GM19395 (cell line): ENCODE data around the gene SORCS2.

Experiments used
- ATAC-seq: cut with Tn5 transposase; IDR thresholded peaks from one replicate; pipeline ENCODE4 v1.9.1; 2021; ENCODE audit warnings: mild to moderate bottlenecking, moderate library complexity; ENCODE audit not compliant: unreplicated experiment

SORCS2 gene

DNA sequence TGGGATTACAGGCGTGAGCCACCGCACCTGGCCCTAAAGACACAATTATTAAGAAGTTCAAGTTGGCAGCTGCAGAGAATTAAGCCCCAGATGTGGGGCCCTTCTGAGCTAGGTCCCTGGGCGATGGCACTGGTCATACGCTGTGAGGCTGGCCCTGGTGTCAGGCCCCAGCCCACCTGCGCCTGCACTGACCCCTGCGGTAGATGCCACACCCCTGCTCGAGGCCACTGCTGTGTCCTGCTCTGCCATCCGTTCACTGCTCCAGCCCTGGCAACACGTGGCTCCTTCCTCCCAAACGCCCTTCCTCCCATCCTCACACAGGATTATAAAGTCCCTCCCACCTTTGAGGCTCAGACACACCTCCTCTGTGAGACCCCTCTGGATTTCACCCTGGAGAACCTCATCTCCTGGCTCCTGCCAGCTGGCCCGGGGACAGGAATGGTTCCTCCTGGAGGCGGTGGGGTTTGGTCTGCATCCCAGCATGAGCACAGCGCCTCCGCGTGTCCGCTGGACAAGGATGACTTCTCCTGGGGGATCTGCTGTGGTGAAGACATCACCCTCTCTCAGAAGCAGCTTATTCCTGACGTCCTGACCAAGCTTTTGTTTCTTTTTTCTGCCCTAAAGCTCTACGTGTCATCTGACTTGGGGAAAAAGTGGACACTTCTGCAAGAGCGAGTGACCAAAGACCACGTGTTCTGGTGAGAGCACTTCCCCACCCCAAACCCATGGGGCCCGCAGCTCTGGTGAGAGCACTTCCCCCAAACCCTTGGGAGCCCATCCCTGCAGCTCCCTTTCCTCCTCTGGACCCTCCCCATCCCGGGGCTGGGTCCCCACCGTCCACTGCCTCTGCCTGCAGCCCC lies 461.4 kb downstream of the SORCS2 start:
- ATAC-seq: no peak

DNA sequence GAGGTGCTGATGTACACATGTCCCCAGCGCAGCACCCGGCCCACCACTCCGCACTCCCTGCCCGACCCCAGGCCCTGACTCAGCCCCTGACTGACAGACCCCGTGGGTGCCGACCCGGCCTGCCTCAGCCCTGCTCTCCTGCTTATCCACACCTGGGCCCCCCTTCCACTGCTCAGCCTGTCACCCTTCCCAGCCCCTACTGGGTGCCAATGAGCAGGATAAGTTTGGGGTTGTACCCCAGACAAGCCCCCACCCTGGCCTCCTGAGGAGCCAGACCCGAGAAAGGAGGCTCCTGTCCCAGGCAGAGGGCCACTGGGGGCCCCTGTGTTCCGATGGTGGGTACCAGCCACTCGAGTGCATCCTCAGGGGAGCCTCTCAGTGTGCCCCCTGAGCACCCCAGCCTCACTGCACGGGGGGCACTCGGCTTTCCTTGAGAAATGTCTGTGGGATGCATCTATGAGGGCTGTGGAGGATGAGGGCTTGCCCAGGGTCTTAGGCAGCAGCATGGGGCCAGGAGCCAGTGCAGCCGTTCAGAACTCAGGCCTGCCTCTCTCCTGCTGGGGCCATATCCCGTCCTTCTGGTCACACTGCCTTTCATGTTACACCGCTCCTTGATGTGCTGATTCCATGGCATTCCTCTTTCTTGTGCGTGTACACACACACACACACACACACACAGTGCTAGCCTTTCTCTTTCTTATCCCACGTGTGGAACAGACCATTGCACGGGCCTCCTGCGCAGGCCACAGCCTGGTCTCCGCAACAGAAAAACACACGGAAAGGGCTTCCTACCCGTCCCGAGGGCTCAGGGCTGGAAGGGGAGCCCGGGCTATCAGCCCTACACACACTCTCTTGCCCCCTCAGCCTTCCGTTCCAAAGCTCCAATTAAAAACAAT lies 462.5 kb downstream of the SORCS2 start:
- no peak for ATAC-seq

DNA sequence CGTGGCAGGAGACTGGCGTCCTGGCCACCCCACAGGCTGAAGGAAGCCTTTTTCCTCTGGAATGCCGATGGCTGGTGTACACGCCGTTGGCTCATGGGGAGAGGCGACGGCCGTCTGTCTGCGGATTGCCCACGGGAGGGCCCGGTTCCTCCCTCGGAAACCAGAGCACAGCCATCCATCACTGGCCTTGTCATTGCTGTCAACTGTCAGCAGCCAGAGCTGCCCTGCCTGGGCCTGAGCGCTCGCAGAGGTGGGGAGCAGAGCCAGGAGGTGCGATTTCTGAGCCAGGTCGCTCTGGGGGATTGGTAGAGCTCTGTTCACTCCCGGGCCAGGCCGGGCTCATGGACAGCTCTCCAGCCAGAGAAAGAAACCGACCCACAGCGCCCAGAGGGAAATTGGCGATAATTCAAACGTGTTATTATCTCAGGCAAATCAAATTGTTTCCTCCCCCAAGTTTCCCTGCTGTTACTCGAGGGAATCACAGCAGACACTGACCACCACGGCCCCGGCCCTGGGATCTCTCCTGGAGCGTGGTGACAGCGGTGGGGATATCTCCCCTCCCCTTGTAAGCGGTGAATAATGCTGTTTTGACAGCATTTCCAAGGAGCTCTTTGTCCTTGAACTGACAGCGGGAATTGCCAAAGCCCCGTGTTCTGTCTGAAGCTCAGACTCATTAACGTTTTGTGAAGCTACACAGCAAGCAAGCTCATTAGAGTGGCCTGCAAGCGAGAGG lies 463.3 kb downstream of the SORCS2 start:
- ATAC-seq: no peak

DNA sequence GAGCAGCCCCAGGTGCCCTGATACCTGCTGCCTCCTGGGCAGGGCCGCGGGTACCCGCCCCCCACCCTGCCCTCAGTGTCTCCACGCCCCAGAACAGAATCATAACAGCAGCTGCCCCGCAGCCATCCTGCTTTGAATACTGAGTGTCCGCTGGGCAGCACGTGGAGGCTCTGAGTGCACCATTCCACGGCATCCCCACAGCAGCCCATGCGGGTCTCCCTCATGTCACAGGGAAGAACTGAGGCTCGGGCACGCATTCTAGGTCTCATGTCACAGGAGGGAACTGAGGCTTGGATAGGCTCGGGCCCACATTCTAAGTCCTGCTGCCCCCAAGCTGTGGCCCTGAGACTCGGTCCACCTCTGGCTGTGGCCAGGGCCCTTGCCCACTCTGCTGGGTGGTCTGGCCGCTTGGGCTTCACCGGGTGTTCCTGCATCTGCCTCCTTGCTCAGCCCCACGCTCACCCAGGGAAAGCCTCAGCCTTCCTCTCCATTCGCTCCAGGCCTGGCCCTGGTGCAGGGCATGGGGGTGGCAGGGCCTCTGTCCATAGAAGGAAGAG lies 464.0 kb downstream of the SORCS2 start:
- ATAC-seq: no peak

DNA sequence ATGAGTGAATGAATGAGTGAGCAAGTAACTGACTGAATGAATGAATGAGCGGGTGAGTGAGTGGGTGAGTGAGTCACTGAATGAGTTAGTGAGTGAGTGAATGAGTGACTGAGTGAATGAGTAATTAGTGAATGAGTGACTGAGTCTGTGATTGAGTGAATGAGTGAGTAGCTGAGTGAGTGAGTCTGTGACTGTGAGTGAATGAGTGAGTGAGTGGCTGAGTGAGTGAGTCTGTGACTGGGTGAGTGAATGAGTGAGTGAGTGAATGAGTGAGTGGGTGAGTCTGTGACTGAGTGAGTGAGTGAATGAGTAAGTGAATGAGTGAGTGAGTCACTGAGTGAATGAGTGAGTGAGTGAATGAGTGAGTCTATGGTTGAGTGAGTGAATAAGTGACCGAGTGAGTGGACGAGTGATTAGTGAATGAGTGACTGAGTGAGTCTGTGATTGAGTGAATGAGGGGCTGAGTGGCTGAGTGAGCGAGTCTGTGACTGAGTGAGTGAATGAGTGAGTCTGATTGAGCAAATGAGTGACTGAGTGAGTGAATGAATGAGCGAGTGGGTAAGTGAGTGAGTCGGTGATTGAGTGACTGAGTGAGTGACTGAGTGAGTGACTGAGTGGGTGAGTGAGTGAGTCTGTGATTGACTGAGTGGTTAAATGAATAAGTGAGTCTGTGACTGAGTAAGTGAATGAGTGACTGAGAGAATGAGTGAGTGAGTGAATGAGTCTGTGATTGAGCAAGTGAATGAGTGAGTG lies 465.4 kb downstream of the SORCS2 start:
- ATAC-seq: no peak

DNA sequence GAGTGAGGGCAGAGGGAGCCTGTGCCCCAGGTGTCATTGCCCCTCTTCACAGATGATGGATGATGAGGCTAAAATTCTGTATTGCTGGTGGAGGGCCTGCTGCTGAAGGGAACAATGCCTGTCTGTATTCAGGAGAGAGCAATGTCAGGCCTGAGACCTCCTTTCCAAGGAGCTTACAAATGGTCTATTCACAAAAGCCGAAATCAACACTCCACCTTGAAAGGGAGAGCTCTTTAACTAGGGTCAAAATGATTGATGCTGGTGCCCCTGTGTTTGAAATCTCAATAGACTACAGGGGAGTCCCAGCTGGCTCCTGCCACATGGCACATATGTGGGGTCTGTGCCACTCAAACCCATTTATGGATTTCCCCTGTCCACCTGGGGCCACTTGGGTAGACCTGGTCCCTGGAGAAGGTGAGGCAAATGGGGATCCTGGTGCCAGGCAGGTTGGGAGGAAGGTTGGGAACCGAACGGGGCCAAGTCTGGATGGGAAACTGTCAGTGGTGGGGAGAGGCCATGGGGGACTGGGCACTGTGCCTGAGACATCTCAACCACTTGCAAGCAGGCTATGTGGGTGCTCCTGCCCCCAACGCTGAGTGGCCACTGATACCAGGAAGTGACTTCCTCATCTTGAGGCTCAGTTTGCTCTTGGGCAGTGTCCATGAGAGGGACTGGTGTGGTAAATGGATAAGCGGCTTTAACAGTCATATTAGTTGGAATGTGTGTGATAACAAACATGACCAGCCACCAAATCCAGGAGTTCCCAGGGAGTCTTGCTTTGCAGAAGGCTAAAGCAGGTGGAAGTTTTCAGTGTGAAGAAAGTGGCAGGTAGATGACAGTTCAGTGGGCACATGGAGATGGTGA lies 466.2 kb downstream of the SORCS2 start:
- ATAC-seq: no peak

DNA sequence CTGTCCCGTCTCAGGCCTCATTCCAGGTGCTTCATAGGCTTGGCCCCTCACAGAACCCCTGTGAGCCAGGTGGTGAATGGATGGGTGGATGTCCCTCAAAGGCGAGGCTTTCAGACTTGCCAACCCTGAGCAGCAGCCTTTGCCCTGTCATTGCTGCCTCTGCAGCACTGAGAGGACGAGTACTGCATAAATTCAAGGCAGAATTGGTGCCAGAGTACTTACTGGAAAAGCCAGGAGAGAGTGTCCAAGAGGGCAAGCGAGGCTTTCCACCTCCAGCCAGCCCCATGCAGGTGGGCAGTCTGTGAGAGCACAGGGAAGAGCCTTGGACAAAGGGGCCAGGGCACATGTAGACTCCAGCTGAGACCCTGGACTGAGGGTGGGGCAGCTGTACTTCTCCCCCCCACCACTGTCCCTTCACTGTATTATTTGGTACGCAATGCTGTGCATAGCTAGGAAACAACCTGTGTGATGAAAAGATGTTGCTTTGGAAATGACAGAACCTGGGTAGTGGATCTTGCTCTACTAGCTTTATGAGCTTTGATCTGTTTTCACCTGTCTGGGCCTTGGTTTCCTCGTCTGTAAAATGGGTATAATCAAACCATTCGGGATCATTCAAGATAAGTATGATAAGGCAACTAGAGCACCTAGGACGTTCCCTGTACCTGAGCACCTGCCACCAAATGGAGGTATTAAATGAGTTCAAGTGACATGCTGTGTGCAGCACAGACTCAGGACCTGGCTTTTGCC lies 467.3 kb downstream of the SORCS2 start:
- no peak for ATAC-seq

DNA sequence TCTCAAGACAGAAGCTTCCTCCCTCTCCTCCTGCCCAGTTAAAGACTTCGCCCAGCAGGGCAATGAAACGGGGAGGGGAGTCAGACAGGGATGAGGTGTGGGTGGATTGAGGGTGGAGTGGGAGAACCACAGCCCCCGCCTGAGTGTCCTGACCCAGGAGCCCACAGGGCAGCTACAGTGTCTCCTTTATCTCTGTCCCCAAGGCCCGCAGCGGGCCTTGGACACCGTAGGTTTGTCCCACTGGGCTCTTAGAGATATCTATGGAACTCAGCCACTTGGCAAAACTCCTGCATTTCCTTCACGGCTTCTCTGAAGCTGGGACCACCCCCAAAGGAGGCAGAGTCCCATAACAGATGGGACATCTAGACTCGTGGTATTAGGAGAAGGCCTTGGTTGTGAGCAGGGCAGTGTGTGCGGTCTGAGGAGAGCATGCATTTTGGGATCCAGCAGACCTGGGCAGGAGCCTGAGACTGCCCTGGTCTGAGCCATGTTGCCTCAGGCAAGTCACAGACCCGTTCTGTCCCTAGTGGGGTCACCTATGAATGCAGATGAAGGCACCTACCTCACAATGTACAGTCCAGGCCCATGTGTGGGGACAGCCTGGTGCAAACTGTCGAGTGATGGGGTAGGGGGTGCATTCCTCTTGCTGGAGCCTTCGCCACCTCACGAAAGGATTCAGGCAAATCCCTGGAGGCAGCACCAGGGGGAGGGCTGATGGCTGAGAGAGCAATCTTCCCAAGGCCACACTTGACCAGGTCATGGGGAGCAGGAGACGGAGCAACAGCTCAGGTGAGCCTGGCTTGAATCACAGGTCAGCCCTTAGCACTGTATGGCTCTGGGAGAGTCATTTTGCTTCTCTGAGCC lies 468.1 kb downstream of the SORCS2 start:
- no peak for ATAC-seq

DNA sequence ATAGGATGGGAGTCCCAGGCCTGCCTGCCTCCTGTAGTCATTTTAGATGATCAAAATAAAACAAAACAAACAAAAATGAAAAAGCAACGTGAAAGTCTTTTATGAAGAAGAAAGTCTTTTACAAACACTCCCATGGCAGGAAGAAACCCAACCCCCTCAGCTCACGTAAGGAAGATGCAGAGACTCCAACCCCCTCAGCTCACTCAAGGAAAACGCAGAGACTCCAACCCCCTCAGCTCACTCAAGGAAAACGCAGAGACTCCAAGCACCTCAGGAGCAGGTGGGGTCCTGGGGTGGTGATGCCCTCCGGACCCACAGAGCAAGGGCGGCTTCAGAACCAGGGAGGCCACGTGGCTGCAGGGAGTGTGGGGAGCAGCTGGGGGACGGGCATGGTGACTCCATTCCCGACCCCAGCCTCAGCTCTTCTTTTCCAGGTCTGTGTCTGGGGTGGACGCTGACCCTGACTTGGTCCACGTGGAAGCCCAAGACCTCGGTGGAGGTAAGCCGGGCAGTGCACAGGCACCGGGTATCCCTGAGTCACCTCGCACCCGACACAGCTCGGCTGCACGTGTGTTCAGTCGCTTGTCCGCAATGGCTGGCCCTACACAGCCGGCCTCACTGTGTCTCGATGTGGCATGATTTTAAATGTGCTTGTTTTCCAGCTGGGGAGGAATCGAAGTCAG lies 468.9 kb downstream of the SORCS2 start:
- ATAC-seq: no peak

DNA sequence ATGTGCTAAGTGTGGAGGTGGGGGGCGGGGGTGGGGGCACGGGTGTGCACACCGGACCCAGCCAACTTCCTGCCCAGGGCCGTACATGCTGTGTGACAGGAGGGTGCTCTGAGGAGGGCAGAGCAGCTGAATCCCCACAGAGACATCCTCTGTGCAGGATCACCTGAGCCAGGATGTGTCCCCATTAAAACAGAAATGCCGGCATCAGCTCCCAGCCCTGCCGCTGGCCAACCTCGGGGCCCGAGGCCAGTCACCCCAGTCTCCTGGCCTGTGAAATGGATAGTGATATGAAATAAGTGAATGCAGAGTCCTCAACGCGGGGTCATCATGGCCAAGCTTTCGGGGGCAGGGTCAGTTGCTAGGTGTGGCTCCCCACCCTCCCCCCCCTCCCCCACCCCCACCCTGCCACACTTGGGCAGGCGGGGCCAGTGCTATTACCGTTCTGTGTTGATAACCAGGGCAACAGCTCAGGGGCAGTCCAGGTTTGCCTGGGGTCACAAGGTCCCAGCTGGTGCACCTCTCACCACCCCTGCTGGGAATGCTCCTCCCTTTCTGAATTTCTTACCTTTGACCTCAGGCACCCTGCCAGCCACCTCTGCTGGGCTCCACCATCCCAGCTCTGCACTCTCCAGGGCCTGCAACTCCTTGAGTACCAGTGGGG lies 469.6 kb downstream of the SORCS2 start:
- no peak for ATAC-seq

DNA sequence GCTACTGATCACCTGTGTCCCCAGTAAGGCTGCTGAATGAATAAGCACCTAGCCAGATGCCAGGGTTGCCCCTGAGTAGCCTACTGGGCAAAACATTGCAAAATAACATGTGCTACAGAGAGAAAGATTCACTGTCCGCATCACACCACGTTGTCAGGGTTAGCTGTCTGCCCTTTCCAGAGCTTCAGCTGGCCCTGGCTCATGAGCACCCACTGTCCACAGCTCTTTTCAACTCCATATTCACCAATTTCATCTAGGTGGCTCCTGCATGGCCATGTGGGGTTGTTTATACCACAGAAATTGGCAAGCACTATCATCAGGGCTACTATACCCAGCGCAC lies 470.1 kb downstream of the SORCS2 start:
- ATAC-seq: no peak

DNA sequence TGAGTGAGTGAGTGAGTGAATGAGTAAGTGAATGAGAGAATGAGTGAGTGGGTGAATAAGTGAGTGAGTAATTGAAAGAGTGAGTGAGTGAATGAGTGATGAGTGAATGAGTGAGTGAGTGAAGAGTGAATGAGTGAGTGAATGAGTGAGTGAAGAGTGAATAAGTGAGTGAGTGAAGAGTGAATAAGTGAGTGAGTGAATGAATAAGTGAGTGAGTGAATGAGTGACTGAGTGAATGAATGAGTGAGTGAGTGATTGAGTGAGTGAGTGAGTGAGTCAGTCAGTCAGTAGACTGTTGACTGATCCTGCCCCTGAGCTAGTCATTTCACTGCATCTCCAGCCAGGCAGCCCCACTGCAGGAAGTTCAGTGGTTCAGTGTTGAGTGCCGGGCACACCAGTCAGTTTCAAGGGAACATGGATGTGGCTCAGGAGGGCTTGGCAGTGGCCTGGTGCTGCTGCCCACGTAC lies 470.8 kb downstream of the SORCS2 start:
- ATAC-seq: no peak

DNA sequence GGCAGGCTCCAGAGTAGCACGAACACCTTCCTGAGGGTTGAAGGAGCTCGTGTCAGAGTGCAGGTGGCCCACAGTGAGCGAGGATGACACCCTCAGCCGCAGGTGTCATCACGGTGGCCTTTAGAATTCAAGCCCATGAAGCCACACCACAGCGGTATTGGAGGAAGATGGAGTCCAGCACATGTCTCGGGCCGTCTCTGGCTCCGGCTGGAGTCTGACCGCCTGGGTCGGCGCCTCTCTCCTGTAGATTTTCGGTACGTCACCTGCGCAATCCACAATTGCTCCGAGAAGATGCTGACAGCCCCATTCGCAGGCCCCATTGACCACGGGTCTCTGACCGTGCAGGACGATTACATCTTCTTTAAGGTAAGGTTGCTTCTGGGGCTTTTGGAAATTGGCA lies 471.8 kb downstream of the SORCS2 start:
- ATAC-seq: no peak

DNA sequence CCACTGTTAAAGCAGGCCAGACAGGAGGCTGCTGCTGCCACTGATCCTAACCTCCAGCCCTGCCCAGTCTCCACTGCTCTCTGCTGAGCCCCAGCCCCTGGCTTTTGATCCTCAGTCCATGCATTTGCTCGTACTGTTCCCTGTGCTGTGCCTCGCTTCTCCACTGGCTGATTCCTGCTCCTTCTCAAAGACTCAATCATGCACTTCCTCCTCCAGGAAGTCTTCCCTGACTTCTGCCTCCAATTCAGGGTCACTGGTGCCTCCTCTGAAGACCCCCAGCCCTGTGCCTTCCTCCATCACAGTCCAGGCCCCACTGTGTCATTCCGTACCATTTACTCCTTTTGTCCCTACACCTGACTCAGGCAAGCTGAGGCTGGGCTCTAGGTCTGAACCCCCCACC lies 473.0 kb downstream of the SORCS2 start:
- no peak for ATAC-seq

DNA sequence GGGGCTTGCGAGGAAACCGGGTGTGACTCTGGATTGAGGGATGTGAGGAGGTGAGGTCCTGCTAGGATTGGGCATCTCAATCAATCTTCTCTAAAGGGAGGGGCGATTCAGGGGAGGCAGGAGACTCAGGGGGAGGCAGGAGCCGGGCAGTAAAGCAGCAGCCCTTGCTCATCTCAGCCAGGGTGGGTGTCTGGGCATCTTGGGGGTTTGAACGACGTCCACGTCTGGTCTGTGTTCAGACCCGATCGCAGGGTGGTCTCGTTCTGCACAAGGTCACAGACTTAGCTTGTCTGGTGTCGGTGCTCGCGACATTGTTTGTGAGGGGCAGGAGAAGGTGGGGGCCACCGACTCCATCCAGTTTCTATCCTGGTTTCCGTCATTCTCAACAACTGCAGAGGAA lies 473.7 kb downstream of the SORCS2 start:
- ATAC-seq: no peak

DNA sequence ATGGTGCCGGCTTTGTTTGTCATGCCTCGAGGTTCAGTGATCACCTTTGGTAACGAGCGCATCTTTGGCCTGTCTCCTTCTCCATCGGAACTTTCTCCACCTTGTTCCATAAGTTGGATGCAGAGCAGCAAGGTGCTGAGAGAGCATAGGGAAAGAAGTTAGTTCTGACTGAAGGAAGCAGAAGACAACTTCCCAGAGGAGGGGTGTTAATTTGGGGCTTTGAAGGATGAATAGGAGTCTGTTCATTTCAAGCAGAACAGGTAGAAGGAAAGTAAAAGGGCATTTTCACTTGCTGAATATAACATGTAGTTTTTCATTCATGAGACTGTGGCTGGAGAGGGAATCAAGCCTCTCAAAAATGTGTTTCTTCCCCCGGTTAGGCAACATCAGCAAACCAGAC lies 474.4 kb downstream of the SORCS2 start:
- ATAC-seq: no peak

DNA sequence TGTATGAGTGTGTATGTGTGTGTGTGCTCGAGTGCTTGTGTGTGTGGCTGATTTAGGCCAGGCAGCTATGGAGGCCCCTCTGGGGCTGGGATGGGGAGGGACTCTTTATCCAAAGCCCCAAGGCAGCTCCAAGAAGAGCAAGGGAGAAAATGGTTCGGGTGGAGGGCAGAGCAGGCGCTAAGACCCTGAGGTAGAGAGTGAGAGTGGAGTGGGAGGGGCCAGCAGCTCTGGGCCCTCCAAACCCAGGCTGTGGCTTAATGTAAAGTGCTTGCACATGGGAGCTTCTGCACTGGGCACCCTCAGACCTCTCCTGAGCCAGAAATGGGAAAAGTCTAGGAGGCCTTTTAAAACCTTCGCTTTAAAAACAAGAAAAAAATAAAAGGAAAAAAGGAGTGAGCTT lies 475.9 kb downstream of the SORCS2 start:
- no peak for ATAC-seq
